HG02973 (cell line): Measurements from ENCODE around the gene MARS1.
"Not testable (repeated sequence)": the region's sequence is repeated elsewhere in the genome, so short reads cannot be mapped to it uniquely, and the experiment has no call there.

ENCODE experiments used
- ATAC-seq: cut with Tn5 transposase; IDR thresholded peaks from one replicate; pipeline ENCODE4 v1.9.1; 2021; ENCODE audit warnings: moderate library complexity; ENCODE audit not compliant: unreplicated experiment

Gene MARS1

DNA sequence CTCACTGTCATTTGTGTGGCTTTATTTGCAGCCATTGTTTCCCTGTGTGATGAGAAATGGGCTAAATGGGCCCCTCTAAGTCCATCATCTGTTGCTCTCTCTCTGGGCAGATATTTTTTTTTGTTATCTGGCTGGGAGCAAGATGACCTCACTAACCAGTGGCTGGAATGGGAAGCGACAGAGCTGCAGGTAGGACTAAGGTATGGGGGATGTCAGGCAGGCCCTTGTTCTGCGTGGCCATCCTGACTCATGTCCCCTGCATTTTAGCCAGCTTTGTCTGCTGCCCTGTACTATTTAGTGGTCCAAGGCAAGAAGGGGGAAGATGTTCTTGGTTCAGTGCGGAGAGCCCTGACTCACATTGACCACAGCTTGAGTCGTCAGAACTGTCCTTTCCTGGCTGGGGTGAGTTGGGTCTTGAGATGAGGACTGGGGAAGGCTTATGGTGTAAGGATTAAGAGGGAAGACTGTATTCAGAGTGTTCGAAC lies 1.3 kb downstream of the MARS1 start:
- no peak for ATAC-seq

DNA sequence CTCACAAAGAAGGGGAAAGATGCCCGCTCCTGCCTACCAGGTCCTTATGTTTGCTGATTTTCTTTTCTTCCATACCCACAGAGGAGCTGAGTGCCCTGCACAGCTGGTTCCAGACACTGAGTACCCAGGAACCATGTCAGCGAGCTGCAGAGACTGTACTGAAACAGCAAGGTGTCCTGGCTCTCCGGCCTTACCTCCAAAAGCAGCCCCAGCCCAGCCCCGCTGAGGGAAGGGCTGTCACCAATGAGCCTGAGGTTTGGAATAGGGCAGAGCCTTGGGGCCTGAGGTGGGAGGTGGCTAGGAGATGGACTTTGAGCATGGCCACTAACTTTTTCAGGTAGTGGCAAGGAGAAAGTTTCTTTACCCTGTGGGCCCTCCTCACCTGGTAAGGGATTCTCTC lies 2.3 kb downstream of the MARS1 start:
- no peak for ATAC-seq

DNA sequence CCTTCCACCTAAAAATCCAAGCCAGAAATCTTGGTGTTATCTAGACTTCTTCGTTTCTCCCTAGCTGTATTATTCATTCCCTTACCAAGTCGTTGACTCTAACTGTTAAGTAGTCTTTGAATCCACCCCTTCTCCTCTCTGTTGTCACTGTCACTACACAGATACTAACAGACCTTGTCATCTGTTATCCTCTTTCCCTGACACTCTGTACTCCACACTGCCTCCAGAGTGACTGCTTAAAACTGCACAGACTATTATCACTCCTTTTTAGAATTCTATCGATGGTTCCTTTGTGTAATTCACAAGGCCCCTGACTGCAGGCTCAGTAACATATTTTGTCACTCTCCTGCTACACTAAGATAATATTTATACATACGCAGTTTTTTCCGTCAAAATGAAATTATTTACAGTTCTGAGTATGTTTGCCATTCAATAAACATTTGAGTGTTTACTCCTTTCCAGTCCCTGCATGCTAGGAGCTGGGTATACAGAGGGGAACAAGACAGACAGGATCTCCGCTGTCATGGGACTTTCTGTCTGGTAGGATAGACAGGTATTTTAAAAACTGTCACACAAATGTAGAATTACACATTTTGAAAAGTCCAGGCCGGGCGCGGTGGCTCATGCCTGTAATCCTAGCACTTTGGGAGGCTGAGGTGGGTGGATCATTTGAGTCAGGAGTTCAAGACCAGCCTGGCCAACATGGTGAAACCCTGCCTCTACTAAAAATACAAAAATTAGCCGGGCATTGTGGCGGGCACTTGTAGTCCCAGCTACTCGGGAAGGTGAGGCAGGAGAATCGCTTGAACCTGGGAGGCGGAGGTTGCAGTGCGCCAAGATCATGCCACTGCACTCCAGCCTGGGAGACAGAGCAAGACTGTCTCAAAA lies 3.8 kb downstream of the MARS1 start:
- no peak for ATAC-seq

DNA sequence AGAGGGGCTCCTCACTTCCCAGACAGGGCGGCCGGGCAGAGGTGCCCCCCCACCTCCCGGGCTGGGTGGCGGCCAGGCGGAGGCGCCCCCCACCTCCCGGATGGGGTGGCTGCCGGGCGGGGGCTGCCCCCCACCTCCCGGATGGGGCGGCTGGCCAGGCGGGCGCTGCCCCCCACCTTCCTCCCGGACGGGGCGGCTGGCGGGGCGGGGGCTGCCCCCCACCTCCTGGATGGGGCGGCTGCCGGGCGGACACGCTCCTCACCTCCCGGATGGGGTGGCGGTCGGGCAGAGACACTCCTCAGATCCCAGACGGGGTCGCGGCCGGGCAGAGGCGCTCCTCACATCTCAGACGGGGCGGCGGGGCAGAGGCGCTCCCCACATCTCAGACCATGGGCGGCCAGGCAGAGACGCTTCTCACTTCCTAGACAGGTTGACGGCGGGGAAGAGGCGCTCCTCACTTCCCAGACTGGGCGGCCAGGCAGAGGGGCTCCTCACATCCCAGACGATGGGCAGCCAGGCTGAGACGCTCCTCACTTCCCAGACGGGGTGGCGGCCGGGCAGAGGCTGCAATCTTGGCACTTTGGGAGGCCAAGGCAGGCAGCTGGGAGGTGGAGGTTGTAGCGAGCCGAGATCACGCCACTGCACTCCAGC lies 7.3 kb downstream of the MARS1 start:
- ATAC-seq: not testable (repeated sequence)

DNA sequence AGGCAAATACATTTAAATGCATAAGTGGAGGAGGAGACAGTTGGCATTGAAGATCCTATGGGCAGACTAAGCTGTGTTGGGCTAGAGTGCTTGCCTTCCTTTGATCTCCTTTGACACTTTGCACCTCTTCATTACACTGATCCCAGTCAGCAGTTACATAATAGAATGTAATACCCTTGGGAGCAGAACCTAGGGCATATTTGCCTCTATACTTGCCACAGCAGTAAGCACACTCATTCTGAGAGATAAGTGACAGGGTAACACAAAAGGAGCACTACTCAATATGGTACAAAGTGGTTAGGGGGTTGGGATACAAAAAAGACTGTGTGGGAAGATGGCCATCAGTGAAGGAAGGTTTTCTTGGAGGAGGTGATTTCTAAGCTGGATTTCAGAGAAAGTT lies 9.0 kb downstream of the MARS1 start:
- ATAC-seq: no peak

- ATAC-seq: no peak
Observed at GRCh38 chr12:57497223-57498131, 9.6 kb downstream of the MARS1 start.

DNA sequence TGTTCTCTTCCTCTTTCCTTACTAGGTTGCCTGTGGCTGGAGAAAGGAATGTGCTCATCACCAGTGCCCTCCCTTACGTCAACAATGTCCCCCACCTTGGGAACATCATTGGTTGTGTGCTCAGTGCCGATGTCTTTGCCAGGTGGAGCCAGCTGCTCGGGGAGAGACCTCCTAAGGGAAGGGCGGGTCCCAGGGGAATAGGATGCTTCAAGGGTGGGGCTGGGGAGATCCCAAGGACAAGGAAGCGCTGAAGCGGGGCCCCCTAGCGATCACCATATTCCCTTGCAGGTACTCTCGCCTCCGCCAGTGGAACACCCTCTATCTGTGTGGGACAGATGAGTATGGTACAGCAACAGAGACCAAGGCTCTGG lies 10.2 kb downstream of the MARS1 start:
- ATAC-seq: no peak

DNA sequence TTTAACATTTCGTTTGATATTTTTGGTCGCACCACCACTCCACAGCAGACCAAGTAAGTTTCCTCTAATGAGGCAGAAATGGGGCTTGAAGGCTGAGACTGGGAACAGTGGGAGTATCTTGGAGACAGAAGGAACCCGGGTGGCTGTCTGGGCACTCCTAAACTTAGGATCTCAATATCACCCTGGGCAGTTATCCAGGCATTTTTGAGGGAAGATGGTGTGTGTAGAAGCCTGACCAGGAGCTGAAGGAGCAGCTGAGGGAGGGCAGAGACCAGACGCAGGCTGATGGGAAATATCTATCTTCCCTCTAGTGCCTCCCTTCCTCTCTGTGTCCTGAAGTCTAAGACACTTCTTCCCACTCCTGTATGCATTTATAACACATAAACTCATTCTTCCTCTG lies 10.7 kb downstream of the MARS1 start:
- ATAC-seq: no peak

DNA sequence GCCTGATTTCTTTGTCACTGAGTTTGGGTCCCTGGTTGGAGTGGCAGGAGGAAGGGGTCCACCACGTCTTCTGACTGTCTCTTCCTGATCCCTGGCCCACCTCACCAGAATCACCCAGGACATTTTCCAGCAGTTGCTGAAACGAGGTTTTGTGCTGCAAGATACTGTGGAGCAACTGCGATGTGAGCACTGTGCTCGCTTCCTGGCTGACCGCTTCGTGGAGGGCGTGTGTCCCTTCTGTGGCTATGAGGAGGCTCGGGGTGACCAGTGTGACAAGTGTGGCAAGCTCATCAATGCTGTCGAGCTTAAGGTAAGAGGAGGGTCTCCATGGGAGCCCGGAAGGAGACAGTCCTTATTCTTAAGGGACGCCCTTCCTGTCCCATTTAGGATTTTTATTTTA lies 12.3 kb downstream of the MARS1 start:
- ATAC-seq: no peak

- not testable (repeated sequence) for ATAC-seq
Observed at GRCh38 chr12:57502311-57502969, 14.6 kb downstream of the MARS1 start.

GRCh38 chr12:57506541-57506940 lies 18.7 kb downstream of the MARS1 start:
- ATAC-seq: not testable (repeated sequence)

GRCh38 chr12:57507796-57508195 lies 19.9 kb downstream of the MARS1 start:
- not testable (repeated sequence) for ATAC-seq

DNA sequence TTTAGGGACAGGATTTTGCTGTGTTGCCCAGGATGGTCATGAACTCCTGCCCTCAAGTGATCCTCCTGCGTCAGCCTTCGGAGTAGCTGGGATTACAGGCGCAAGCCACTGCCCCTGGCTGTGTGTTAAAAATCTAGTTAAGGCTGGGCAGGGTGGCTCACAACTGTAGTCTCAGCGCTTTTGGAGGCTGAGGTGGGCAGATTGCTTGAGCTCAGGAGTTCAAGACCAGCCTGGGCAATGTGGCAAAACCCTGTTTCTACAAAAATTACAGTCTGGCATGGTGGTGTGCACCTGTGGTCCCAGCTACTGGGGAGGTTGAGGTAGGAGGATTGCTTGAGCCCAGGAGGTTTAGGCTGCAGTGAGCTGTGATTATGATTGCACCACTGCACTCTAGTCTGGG lies 23.3 kb downstream of the MARS1 start:
- ATAC-seq: no peak

GRCh38 chr12:57511588-57512325 lies 23.9 kb downstream of the MARS1 start:
- ATAC-seq: no peak

- ATAC-seq: no peak
Observed at GRCh38 chr12:57512665-57513064, 24.8 kb downstream of the MARS1 start.

DNA sequence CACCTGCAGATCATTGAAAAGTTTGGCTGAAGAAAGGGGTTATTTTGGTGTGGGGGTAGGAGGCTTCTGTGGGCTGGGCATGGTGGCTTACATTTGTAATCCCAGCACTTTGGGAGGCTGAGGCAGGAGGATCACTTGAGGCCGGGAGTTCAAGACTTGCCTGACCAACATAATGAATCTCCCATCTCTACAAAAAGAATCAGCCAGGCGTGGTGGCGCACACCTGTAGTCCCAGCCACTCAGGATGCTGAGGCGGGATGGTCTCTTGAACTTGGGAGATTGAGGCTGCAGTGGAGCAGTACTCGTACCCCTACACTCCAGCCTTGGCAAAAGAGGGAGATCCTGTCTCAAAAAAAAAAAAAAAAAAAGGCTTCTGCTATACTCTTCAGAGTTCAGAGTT lies 25.4 kb downstream of the MARS1 start:
- ATAC-seq: no peak

GRCh38 chr12:57513677-57514076 lies 25.8 kb downstream of the MARS1 start:
- ATAC-seq: not testable (repeated sequence)

GRCh38 chr12:57514246-57514645 lies 26.4 kb downstream of the MARS1 start:
- ATAC-seq: not testable (repeated sequence)

GRCh38 chr12:57514720-57515407 lies 27.0 kb downstream of the MARS1 start:
- no peak for ATAC-seq
